Liver (tissue), 9 donors: ENCODE data around the gene TSHZ3. TPM values are rescaled to one million over a fixed set of nuclear protein-coding genes. Genes with fewer than 3 reads are reported as not detected.

Source experiments
- DNase-seq: peaks from one replicate; pipeline ENCODE4 v3.0.0-alpha.2; 2017; ENCODE audit warnings: low spot score
- H3K27ac ChIP-seq, 2 donors: one replicate each; pipeline ENCODE4 v1.7.0; 2013; ENCODE audit warnings: inconsistent platforms in 2 of 2, low read length in 2 of 2, control low read depth in 1 of 2, low read depth in 1 of 2, mild to moderate bottlenecking in 1 of 2
- H3K27me3 ChIP-seq, 4 donors: one replicate each; pipeline versions ENCODE4 v1.6.1 to v1.7.0; 2013; ENCODE audit warnings: low read length in 3 of 4, inconsistent platforms in 1 of 4, mild to moderate bottlenecking in 1 of 4, moderate library complexity in 1 of 4; ENCODE audit not compliant: control insufficient read depth in 4 of 4, insufficient read depth in 4 of 4
- H3K36me3 ChIP-seq, 4 donors: one replicate each; pipeline versions ENCODE4 v1.6.1 to v1.7.0; 2013; ENCODE audit warnings: low read length in 3 of 4, mild to moderate bottlenecking in 3 of 4, low read depth in 1 of 4, moderate library complexity in 1 of 4; ENCODE audit not compliant: control insufficient read depth in 4 of 4, insufficient read depth in 3 of 4
- H3K4me1 ChIP-seq, 4 donors: one replicate each; pipeline versions ENCODE4 v1.6.1 to v1.7.0; 2013; ENCODE audit warnings: low read length in 3 of 4, mild to moderate bottlenecking in 3 of 4, moderate library complexity in 1 of 4; ENCODE audit not compliant: control insufficient read depth in 4 of 4, insufficient read depth in 4 of 4
- H3K4me3 ChIP-seq, 3 donors: one replicate each; pipeline versions ENCODE4 v1.6.1 to v1.7.0; 2013; ENCODE audit warnings: low read length in 3 of 3, control low read depth in 1 of 3, low read depth in 1 of 3, mild to moderate bottlenecking in 1 of 3
- H3K9ac ChIP-seq, 2 donors: one replicate each; pipeline ENCODE4 v1.7.0; 2013; ENCODE audit warnings: low read length in 2 of 2, mild to moderate bottlenecking in 2 of 2, moderate library complexity in 2 of 2, control low read depth in 1 of 2, low read depth in 1 of 2
- H3K9me3 ChIP-seq, 4 donors: one replicate each; pipeline versions ENCODE4 v1.6.1 to v1.7.0; 2013; ENCODE audit warnings: low read length in 3 of 4; ENCODE audit not compliant: control insufficient read depth in 4 of 4
- ATF3 ChIP-seq: IDR thresholded peaks from 2 replicates; pipeline ENCODE4 v1.6.1; 2016; ENCODE audit warnings: antibody characterized with exemption
- EGR1 ChIP-seq, 2 donors: IDR thresholded peaks; 2 replicates each; pipeline ENCODE4 v1.6.1; 2016 to 2018; ENCODE audit warnings: antibody characterized with exemption in 2 of 2, low read depth in 2 of 2
- FOXA1 ChIP-seq: IDR thresholded peaks from 2 replicates; pipeline ENCODE4 v1.6.1; 2016; ENCODE audit warnings: antibody characterized with exemption
- FOXA2 ChIP-seq: IDR thresholded peaks from 2 replicates; pipeline ENCODE4 v1.6.1; 2016; ENCODE audit warnings: antibody characterized with exemption
- GABPA ChIP-seq, 2 donors: IDR thresholded peaks in 1 of 2; conservative IDR thresholded peaks in 1 of 2; 2 replicates each; pipeline ENCODE4 v1.6.1; 2016; ENCODE audit warnings: antibody characterized with exemption in 2 of 2, mild to moderate bottlenecking in 1 of 2, moderate library complexity in 1 of 2
- HNF4A ChIP-seq, 2 donors: conservative IDR thresholded peaks; 2 replicates each; pipeline ENCODE4 v1.6.1; 2016; ENCODE audit warnings: antibody characterized with exemption in 2 of 2, mild to moderate bottlenecking in 2 of 2
- HNF4G ChIP-seq: IDR thresholded peaks from 2 replicates; pipeline ENCODE4 v1.6.1; 2016; ENCODE audit warnings: antibody characterized with exemption
- JUND ChIP-seq, 2 donors: IDR thresholded peaks; 2 replicates each; pipeline ENCODE4 v1.6.1; 2016; ENCODE audit warnings: antibody characterized with exemption in 2 of 2
- NR2F2 ChIP-seq: IDR thresholded peaks from 2 replicates; pipeline ENCODE4 v1.6.1; 2016; ENCODE audit warnings: antibody characterized with exemption
- RAD21 ChIP-seq, 2 donors: IDR thresholded peaks; 2 replicates each; pipeline ENCODE4 v1.6.1; 2016; ENCODE audit warnings: antibody characterized with exemption in 2 of 2, mild to moderate bottlenecking in 2 of 2
- REST ChIP-seq: IDR thresholded peaks from 2 replicates; pipeline ENCODE4 v1.6.1; 2016; ENCODE audit warnings: antibody characterized with exemption, mild to moderate bottlenecking
- RXRA ChIP-seq, 2 donors: IDR thresholded peaks; 2 replicates each; pipeline ENCODE4 v1.6.1; 2017 to 2018; ENCODE audit warnings: antibody characterized with exemption in 2 of 2, mild to moderate bottlenecking in 1 of 2
- SP1 ChIP-seq: IDR thresholded peaks from 2 replicates; pipeline ENCODE4 v1.6.1; 2018; ENCODE audit warnings: antibody characterized with exemption, mild to moderate bottlenecking
- TAF1 ChIP-seq: conservative IDR thresholded peaks from 2 replicates; pipeline ENCODE4 v1.6.1; 2016; ENCODE audit warnings: antibody characterized with exemption, mild to moderate bottlenecking
- YY1 ChIP-seq: IDR thresholded peaks from 2 replicates; pipeline ENCODE4 v1.6.1; 2016; ENCODE audit warnings: antibody characterized with exemption, mild to moderate bottlenecking
- WGBS: extraction: QIAGEN DNeasy Blood & Tissue Kit; methylation state at CpG from one replicate; pipeline ENCODE4 v1.1.7; 2013; 5-methylcytosine and 5-hydroxymethylcytosine counted together
- polyA plus RNA-seq, 2 donors: library from polyadenylated mRNA; stranded (reverse) in 1 of 2; unstranded in 1 of 2; fragments of 200-250 nt in 1 of 2; fragments of >200 nt in 1 of 2; fragmentation: Nextera tagmentation in 1 of 2; extraction: Ambion mirVana in 1 of 2; gene quantifications; one replicate each; pipeline versions ENCODE4 v1.2.1 to v1.2.3, GENCODE V29; 2013 to 2015
- total RNA-seq, 2 donors: library from RNA; depleted of rRNA; stranded (reverse); fragments of >200 nt; gene quantifications; one replicate each; pipeline ENCODE4 v1.2.3, GENCODE V29; 2014
- TF ChIP-seq, protein P1 (sequence below): IDR thresholded peaks from 2 replicates; pipeline ENCODE4 v1.6.1; 2016; ENCODE audit warnings: antibody characterized with exemption
- TF ChIP-seq, protein P2 (sequence below): IDR thresholded peaks from 2 replicates; pipeline ENCODE4 v1.6.1; 2016; ENCODE audit warnings: antibody characterized with exemption
- donor health status: healthy.
- donor health status: healthy.
- donor health status: healthy.
- donor health status: healthy.
- donor health status: healthy.

The TSHZ3 gene
- total and polyA plus RNA-seq, 4 donors, result 0.42 to 3.3 (median 0.68) TPM

GRCh38 chr19:31266196-31266595 is 83.0 kb downstream of the TSHZ3 start (continued):
- no peak for TF ChIP-seq HNF4A (conservative IDR thresholded peaks at IDR 0.05)

DNA sequence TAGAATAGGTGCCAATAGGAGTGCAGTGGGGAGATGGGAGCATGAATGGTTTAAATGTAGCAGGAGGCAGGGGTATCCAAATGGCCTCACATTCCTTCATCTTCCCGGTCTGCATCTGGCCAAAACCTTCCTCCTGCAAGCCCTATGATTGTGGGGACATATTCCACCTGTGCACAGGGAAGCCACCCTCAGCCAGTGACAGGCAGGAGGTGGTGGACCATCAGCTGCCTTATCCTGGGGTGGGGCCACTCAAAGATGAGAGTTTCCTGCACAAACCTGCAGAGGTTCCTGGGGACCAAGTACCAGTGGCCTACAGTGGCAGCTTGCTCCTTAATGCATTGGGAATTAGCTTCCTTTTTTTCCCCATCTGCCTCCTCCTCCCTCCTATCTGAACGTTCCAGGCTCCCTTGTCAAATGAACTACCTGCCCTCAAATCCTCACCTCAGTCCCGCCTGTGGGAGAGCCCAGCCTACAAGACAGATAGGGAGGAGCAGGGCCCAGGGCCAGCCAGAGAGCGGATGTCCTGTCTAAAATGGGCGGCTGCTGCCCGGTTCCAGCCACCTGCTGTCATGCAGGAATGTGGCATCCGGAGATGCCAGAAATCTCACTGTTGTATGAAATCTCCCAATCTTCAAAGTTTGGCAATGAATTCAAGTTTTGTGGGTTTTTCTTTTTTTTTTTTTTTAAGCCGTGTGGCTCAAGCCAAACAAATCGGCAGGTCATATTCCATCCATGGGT is 85.0 kb downstream of the TSHZ3 start:
- TF ChIP-seq, protein P1, sequence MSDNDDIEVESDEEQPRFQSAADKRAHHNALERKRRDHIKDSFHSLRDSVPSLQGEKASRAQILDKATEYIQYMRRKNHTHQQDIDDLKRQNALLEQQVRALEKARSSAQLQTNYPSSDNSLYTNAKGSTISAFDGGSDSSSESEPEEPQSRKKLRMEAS, result no peak
- no peak for TF ChIP-seq JUND (IDR thresholded peaks at IDR 0.05)
- TF ChIP-seq, protein P2, sequence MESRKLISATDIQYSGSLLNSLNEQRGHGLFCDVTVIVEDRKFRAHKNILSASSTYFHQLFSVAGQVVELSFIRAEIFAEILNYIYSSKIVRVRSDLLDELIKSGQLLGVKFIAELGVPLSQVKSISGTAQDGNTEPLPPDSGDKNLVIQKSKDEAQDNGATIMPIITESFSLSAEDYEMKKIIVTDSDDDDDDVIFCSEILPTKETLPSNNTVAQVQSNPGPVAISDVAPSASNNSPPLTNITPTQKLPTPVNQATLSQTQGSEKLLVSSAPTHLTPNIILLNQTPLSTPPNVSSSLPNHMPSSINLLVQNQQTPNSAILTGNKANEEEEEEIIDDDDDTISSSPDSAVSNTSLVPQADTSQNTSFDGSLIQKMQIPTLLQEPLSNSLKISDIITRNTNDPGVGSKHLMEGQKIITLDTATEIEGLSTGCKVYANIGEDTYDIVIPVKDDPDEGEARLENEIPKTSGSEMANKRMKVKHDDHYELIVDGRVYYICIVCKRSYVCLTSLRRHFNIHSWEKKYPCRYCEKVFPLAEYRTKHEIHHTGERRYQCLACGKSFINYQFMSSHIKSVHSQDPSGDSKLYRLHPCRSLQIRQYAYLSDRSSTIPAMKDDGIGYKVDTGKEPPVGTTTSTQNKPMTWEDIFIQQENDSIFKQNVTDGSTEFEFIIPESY, result no peak
- no peak for TF ChIP-seq RXRA (IDR thresholded peaks at IDR 0.05)
- no peak for TF ChIP-seq ATF3
- TF ChIP-seq TAF1, result no peak
- TF ChIP-seq REST, result no peak
- no peak for TF ChIP-seq FOXA1
- TF ChIP-seq HNF4G, result no peak
- no peak for TF ChIP-seq SP1
- TF ChIP-seq RAD21 (IDR thresholded peaks at IDR 0.05), result no peak
- no peak for TF ChIP-seq GABPA (IDR thresholded peaks at IDR 0.05 in 1 of 2, conservative IDR thresholded peaks at IDR 0.05 in 1 of 2)
- no peak for TF ChIP-seq FOXA2
- no peak for TF ChIP-seq NR2F2
- no peak for TF ChIP-seq EGR1 (IDR thresholded peaks at IDR 0.05; ENCODE audit: low read depth in 2 of 2)
- Histone ChIP-seq H3K27ac (no peak overlapping the region), H3K9ac (no peak overlapping the region), H3K36me3 (no peaks in the 10 kb centered on the region), H3K9me3 (no peaks in the 10 kb centered on the region), H3K4me1 (no peaks in the 10 kb centered on the region), H3K4me3 (no peak overlapping the region), H3K27me3 (peaks cover 0 to 3% (median 0%) of the 10 kb centered on the region in 4 donors)
- WGBS, result 66% methylated on average over 9 of the region's 9 CpGs
- no peak for DNase-seq

DNA sequence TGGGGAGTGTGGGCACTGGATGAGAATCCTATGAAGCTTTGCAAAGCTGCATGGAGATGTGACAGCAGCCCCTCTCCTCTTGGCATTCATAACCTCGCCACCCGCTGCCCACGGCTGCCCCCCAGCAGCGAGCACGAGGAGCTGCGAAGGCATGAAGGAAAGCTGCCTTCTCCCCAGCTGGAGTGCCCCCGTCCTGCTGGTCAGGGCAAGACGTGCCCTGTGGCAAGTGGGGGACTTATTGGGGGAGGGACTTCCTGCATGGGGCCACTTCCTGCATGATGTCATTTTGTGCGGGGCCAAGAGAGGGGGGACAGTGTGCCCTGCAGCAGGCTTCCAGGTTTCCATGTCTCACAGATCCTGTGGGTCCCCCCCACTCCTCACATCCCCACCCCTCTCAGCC is 85.9 kb downstream of the TSHZ3 start:
- Histone ChIP-seq H3K36me3 (no peaks in the 10 kb centered on the region), H3K27ac (no peak overlapping the region), H3K9me3 (peaks cover 0 to 1% (median 0%) of the 10 kb centered on the region in 4 donors), H3K9ac (no peak overlapping the region), H3K4me3 (no peak overlapping the region), H3K27me3 (peaks cover 0 to 7% (median 0%) of the 10 kb centered on the region in 4 donors), H3K4me1 (no peaks in the 10 kb centered on the region)
- no peak for DNase-seq
- 60% methylated on average over 9 of the region's 9 CpGs for WGBS
- TF ChIP-seq REST (no peak), FOXA1 (no peak), ATF3 (no peak), JUND (IDR thresholded peaks at IDR 0.05) (no peak), GABPA (IDR thresholded peaks at IDR 0.05 in 1 of 2, conservative IDR thresholded peaks at IDR 0.05 in 1 of 2) (no peak), EGR1 (IDR thresholded peaks at IDR 0.05; ENCODE audit: low read depth in 2 of 2) (no peak), SP1 (no peak), HNF4A (conservative IDR thresholded peaks at IDR 0.05) (no peak), YY1 (no peak)
- TF ChIP-seq, protein P1, result no peak
